HG02678 (cell line): ENCODE measurements around the gene CEP128.

Experiments used
- ATAC-seq: cut with Tn5 transposase; IDR thresholded peaks from one replicate; pipeline ENCODE4 v1.9.1; 2021; ENCODE audit warnings: mild to moderate bottlenecking, moderate library complexity; ENCODE audit not compliant: unreplicated experiment

Gene CEP128

DNA sequence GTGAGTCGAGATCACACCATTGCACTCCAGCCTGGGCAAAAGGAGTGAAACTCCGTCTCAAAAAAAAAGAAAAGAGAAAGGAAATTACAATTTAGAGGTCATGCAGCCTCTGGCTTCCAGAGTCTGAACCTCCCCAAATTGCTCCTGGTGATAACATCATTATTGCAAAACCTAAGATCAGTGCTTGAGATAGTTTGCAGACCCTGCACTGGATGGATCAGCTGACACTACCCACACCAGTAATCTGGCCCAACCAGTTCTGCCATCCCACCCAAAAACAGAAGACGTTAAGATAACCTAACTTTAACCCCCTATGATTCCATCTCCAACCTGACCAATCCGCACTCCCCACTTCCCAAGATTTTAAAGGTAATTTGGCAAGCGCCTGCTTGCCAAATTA is 376.5 kb downstream of the CEP128 start:
- no peak for ATAC-seq

GRCh38 chr14:80564051-80564450 is 377.5 kb downstream of the CEP128 start:
- ATAC-seq: no peak

GRCh38 chr14:80560800-80561657 is 380.5 kb downstream of the CEP128 start:
- ATAC-seq: peak; percentile 92

DNA sequence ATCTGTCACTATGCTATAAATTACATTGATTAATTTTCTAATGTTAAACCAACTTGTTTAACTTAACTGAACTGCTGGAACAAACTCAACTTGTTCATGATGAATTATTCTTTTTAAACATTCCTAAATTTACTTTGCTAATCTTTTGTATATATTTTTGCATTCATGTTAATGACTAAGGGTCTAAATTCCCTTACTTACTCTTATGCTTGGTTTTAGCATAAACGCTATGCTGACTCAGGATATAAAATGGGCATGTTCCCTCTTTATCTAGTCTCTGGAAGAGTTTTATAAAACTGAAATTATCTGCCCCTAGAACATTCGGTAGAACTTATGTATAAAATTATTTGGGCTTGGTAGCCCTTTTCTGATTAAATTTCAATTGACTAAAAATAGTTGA is 387.4 kb downstream of the CEP128 start:
- no peak for ATAC-seq

DNA sequence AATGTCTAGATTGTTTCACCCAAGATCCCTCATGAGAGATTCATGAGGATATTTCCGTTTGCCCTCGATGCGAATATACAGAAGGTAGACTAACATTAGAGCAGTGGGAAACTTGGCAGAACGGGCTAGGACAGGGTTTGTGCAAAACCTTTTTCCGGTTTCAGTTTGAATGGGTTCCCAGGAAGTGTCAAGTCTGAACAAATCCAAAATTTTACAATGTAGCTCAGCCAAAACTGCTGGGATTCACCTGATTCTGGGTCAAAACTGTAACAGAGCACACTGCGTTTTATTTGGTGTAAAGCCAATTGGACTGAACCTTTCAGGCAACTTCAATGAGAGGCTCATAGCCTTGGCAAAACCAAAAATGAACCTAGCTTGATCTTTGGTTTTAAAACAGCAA is 392.4 kb downstream of the CEP128 start:
- no peak for ATAC-seq

DNA sequence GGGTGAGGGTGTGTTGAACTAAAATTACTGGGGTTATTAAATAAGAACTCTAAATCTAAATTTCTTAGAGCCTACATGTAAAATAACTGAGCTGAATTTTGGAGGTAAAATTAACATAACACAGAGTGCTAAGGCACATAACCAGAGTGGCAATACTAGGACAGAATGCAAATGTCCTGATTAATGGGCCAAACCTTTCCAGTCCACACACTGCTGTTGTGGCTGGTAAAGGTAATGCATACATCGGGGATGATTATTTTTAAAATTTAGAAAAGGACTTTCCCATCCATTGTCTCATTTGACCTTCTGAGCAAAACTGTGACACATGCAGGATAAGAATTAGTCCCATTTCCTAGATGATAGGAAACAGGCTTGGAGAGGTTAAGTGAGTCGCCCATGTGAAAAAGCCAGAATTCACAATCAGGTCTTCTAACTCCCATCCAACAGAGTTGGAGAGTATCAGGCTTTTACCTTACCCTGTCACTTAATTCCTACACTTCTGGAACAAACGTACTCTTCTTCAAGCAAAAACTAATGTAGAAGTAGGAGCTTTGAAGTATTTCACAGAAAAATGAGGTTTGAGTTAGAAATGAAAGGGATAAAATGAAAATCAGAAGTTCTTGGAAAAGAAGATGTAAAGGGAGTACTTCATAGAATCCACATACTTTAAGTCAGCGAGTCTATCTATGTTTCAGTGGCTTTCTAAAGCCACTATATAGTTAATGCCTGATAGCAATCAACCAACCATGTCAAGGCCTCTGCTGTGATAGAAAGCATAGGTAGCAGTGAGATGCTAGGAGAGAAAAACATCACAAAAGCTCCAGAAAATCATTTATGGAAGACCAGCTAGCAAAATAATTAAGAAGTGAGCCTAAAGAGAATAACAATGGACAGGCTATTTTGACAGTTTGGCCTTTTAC is 395.3 kb downstream of the CEP128 start:
- no peak for ATAC-seq

DNA sequence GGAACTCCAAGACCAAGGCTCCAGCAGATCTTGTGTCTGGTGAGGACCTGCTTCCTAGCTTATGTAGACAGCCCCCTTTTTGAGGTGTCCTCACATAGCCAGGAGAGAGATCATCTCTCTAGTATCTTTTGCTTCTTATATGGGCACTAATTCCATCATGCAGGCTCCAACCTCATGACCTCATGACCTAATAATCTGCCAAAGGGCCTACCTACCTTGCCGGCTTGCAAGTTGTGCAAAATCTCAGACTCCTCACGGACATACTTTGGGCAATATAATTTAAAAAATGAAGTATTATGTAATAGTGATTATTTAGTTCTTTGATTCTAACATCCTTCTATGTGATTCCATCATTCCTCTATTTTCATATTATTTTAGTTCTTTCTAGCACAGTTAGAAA is 397.2 kb downstream of the CEP128 start:
- no peak for ATAC-seq

GRCh38 chr14:80543211-80543610 is 398.3 kb downstream of the CEP128 start:
- ATAC-seq: no peak

- ATAC-seq: no peak
These were observed 402.7 kb downstream of the CEP128 start for GRCh38 chr14:80538633-80539375.

GRCh38 chr14:80537626-80538025 is 403.9 kb downstream of the CEP128 start:
- ATAC-seq: no peak

GRCh38 chr14:80536456-80536855 is 405.1 kb downstream of the CEP128 start:
- no peak for ATAC-seq

DNA sequence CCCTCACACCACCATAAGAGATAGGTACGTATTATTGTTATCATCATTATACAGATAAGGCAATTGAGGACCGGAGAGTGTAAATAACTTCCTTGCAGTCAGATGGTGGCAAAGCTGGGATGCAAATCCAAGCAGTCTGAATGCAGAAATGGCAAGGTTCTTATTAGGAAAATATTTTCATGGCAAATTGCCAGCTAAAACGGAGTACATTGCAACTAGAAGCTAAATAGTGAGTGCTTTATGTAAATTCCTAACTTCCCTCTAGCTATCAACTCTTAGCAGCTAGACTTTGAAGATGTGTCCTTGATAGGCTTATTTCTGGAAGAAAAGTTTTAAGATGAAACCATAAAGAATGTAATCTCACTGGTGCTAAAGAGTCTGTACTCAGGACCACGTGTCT is 406.4 kb downstream of the CEP128 start:
- no peak for ATAC-seq

DNA sequence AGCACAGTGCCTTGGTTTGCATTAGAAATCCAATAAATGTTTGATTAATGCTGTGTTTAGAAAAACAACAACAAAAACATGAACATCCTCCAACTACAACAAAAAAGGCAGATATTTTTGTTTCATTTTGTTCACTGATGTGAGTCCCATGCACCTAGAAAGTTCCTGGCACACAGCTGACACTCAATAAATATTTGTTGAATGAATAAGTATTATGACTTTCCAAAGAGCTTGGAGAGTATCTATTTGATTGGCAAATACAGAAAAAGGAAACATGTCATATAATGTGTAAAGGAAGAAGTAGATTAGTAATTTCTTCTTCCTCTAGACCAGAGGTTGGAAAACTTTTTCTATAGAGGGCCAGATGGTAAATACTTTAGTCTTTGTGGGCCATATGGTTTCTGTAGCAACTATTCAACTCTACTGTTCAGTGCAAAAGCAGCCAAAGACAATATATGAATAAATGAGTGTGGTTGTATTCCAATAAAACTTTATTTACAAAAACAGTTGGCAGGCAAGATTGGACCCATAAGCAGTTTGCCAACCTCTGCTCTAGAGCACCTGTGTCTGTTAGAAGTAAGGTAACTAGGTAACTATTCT is 417.9 kb downstream of the CEP128 start:
- ATAC-seq: no peak

GRCh38 chr14:80522936-80523335 is 418.6 kb downstream of the CEP128 start:
- no peak for ATAC-seq

GRCh38 chr14:80522411-80522810 is 419.1 kb downstream of the CEP128 start:
- ATAC-seq: no peak

DNA sequence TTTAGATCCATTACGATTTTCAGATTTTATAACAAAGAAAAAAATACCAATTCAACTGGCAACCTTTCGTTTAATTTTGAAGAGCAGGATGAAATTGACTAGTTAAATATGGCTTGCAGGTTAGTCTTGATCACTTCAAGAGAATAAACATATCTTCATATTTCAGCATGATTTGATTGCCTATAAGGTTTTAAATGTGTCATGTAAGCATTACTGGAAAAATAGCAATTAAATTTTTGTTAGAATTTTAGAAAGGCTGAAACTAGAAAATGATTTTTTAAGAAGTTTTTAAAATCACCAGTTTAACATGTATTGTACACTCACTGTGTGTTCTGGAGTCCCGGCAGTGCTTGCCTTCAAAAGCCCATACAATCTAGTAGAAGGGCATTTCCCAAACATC is 420.1 kb downstream of the CEP128 start:
- no peak for ATAC-seq

DNA sequence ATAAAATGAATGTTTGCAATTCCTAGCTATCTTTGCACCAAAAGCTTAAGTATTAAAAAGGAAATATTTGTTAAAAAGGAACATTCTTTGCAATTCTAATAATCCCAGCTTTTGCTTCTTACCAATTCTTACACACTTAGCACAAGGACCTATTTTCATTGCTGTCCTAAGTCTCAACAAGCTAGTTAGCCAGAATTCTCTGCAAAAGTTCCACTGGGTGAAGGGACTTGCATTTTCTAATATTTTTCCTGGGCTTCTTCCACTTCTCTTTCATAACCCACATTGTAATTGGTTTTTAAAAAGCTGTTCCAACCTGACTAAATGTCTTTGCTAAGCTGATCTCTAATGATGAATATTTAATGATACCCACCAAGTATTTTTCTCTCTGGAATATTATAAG is 422.5 kb downstream of the CEP128 start:
- ATAC-seq: no peak

DNA sequence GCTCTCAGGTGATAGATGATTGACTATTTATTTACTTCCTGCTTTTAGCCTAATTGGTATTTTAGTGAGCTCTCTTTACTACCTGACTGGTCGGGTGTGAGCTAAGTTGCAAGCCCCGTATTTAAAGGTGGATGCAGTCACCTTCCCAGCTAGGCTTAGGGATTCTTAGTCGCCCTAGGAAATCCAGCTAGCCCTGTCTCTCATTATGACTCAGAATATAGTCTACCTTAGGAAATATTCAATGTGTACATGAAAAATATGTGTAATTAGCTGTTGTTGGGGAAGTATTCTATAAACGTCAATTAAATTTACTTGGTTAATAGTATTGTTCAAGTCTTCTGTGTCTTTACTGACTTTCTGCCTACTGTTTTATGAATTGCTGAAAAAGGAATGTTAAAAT is 423.4 kb downstream of the CEP128 start:
- no peak for ATAC-seq

DNA sequence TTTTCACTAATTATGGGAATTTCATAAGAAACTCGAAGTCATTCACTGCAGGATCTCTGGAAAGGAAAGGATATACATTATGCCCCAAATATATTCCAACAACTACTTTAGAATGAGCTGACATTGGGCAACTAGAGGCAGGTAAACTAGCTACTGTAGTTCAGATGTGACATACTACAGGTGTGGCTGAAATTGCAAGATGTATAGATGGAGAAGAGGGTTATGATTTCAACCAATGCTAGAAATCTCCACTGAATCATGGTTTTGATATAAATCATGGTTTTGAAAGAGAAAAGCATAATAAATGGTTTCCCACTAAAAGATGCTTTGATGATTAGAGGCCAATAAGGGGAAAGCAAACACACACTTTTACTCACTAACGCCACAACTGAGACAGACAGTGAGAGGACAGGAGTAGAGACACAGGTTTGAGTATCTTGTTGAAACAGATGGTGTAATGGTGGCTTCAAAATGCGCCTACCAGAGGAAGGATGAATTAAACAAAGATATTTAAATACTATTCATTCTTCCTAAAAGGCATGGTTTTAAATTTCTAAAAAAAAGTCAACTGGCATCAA is 434.2 kb downstream of the CEP128 start:
- ATAC-seq: no peak

DNA sequence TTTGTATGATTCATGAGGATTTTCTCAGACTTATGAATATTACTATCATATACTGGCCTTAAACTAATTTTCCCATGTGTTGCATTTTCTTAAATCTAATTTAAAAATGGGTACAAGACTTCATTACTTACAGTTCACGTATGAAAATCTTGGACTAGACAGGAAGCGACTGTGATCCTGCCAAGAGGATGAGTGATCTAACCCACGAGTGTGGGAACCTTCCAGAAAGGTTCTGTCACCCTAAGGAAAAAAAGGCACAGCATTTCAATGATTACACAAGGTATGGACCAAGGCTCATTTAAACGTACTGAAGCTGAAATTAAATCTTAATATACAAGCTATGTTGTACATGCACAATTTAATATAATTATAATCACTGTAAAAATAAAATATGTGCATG is 436.8 kb downstream of the CEP128 start:
- ATAC-seq: no peak
